Erythroblast (primary cell): ENCODE results near the gene USP6.
"Not testable (repeated sequence)": the region's sequence is repeated elsewhere in the genome, so short reads cannot be mapped to it uniquely, and the experiment has no call there.

Source experiments
- DNase-seq, 2 experiments: peaks; one replicate each; lab custom pipeline; 2025; lab: John Stamatoyannopoulos, UW
- GATA1 ChIP-seq: IDR thresholded peaks from 2 replicates; pipeline ENCODE4 v1.6.1; 2011; ENCODE audit warnings: low read depth, mild to moderate bottlenecking, control low read depth, low read length, moderate library complexity
- POLR2A ChIP-seq: IDR thresholded peaks from 2 replicates; pipeline ENCODE4 v1.6.1; 2011; ENCODE audit warnings: mild to moderate bottlenecking, low read length

USP6 gene

GRCh38 chr17:5138616-5139457, 23.0 kb downstream of the USP6 start:
- TF ChIP-seq GATA1, result no peak
- TF ChIP-seq POLR2A, result no peak
- DNase-seq, result no peak

DNA sequence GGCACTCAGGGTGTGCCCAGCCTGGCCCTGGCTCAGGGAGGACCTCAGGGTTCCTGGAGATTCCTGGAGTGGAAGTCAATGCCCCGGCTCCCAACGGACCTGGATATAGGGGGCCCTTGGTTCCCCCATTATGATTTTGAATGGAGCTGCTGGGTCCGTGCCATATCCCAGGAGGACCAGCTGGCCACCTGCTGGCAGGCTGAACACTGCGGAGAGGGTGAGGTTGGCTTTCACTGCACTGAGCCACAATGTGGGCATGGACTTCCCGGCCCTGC, 23.6 kb downstream of the USP6 start:
- DNase-seq, result no peak
- TF ChIP-seq POLR2A, result no peak

DNA sequence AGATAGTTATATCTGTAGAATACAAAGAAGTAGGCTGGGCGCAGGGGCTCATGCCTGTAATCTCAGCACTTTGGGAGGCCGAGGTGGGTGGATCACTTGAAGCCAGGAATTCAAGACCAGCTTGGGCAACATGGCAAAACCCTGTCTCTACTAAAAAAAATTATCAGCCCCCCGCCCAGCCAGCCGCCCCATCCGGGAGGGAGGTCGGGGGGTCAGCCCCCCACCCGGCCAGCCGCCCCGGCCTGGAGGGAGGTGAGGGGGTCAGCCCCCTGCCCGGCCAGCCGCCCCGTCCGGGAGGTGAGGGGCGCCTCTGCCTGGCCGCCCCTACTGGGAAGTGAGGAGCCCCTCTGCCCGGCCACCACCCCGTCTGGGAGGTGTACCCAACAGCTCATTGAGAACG, 27.0 kb downstream of the USP6 start:
- DNase-seq, result not testable (repeated sequence)

GRCh38 chr17:5146122-5146521, 30.3 kb downstream of the USP6 start:
- not testable (repeated sequence) for DNase-seq

GRCh38 chr17:5160702-5161101, 44.9 kb downstream of the USP6 start:
- not testable (repeated sequence) for DNase-seq

- DNase-seq, result not testable (repeated sequence)
Measured at GRCh38 chr17:5161793-5162192, 46.0 kb downstream of the USP6 start.

DNA sequence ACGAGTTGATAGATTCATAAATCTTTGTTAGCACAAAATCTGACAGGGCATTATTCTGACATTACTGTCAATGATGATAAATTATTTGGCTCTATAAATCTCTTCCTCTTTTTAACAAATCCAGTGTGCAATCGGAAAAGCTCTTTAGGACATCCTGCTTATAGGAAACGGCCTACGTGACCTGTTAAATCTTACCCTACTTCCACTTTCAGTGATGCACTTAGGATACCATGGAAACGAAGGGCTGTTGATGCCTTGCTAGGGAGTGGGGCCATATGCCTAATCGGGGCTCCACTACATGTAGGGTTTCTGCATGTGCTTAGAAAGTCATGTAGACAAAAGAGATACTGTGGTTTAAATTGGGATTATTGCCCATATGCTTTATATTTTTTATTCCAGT, 48.6 kb downstream of the USP6 start:
- TF ChIP-seq POLR2A (no peak), GATA1 (no peak)
- no peak for DNase-seq

- DNase-seq, result peak in 1 of 2 experiments; percentile 3
Measured at GRCh38 chr17:5165791-5166564, 50.1 kb downstream of the USP6 start.

GRCh38 chr17:5175027-5175426, 59.2 kb downstream of the USP6 start:
- DNase-seq, result not testable (repeated sequence)

GRCh38 chr17:5179003-5179402, 63.2 kb downstream of the USP6 start:
- no peak for DNase-seq
- no peak for TF ChIP-seq GATA1
- TF ChIP-seq POLR2A, result no peak

DNA sequence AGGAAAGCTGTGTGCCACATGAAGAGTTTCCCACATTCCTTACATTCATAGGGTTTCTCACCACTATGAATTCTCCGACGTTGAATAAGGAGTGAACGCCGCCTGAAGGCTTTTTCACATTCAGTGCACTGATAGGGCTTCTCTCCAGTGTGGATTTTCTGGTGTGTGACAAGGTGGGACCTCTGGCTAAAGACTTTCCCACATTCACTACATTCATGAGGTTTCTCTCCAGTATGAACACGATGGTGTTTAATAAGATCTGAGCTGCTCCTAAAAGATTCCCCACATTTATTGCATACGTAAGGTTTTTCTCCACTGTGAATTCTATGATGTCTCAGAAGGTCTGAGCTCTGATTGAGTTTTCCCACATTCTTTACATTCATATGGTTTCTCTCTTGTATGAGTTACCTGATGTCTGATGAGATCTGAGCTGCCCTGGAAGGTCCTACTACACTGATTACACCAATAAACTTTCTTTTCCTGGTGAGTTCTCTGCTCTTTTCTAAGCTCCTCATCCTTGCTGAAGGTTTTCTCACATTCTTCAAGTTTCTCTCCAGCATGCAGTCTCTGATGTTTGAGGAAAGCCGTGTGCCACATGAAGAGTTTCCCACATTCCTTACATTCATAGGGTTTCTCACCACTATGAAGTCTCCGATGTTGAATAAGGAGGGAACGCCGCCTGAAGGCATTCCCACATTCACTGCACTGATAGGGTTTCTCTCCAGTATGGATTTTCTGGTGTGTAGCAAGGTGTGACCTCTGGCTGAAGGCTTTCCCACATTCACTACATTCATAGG, 65.9 kb downstream of the USP6 start:
- DNase-seq, result peak; percentile 10 to 14
- TF ChIP-seq POLR2A (no peak), GATA1 (no peak)

GRCh38 chr17:5182597-5183409, 67.0 kb downstream of the USP6 start:
- TF ChIP-seq POLR2A (no peak), GATA1 (no peak)
- no peak for DNase-seq

DNA sequence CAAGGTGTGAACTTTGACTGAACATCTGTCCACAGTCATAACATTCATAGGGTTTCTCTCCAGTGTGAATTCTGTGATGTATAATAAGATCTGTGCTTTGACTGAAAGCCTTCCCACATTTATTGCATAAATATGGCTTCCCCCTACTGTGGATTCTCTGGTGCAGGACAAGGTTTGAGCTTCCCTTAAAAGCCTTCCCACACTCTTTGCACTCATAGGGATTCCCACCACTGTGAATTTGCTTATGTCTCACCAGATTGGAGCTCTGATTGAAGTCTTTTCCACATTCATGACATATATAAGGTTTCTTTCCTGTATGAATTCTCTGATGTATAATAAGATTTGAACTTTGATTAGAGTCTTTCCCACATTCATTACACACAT, 67.6 kb downstream of the USP6 start:
- no peak for DNase-seq
- TF ChIP-seq GATA1 (no peak), POLR2A (no peak)

DNA sequence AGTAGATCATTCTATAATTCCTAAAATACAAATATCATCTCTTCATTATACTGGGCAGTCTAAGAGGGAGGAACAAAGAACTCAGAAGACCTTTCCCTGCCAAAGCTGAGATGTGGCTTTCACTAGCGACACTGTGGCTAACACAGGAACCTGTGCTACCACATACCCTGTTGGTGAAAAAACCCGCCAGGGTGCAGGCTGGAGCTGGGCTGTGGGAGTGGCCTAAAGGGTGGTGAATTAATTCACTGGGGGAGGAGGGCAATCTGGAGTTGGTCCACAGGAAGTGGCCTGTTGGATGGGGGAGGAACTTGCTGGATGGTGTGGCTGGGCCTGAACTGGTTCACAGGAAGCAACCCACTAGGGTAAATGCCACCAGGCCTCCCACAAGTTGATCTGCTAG, 68.5 kb downstream of the USP6 start:
- no peak for TF ChIP-seq POLR2A
- DNase-seq, result no peak
